Cerebellar cortex (tissue), 1 donor: Measurements from ENCODE around the gene FOXO4.
A peak's percentile ranks its signal among the peaks of the same experiment; 100 is the strongest.

Source experiments
- DNase-seq: peaks from one replicate; pipeline ENCODE4 v3.0.0-alpha.2; 2015; ENCODE audit warnings: low spot score

FOXO4 gene

GRCh38 chrX:71099736-71100135 is 4.1 kb downstream of the FOXO4 start:
- no peak for DNase-seq

GRCh38 chrX:71100581-71101505 is 5.2 kb downstream of the FOXO4 start:
- no peak for DNase-seq

DNA sequence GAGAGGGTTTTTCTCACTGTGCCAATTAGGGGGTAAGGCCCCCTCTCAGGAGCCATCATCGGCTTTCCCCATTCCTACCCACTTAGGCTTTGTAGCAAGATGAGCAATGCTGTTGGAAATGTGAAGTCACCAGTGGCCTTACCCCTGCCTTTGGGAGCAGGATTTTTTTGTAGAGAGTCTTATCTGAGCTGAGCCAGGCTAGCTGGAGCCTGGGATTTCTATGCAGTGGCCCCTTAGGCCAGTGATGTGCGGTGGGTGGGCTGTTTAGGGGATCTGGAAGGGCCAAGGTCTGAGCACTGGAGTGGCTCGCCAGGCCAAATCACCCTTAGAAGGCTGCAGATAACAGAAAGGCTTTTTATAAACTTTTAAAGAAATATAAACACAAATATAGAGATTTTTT is 6.6 kb downstream of the FOXO4 start:
- DNase-seq = no peak

GRCh38 chrX:71103110-71103983 is 7.7 kb downstream of the FOXO4 start:
- DNase-seq = no peak

GRCh38 chrX:71105628-71106027 is 10.0 kb downstream of the FOXO4 start:
- DNase-seq = no peak

GRCh38 chrX:71106427-71106826 is 10.8 kb downstream of the FOXO4 start, which contains the start of gene CXorf65:
TSS of gene CXorf65 (minus strand) at chrX:71106740. CDS start at chrX:71106556, 184 bp downstream.
- no peak for DNase-seq

DNA sequence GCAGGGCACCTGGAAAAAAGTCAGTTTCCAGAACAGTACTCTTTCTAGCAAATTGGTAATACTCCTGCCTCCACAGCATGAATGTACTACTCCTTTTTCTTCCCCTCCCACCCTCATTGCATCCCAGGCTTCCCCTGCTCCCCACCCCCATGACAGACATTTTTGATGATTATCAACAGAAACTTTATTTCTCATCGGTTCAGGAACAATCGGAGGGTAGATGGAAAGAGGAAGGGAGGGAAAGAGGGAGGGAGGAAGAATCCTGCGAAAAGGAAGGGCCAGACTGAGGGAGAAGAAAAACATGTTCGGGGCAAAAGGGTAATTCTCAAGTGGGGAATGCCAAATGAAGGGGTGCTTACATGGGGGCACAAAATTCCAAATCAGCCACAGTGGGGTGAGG is 11.6 kb downstream of the FOXO4 start:
- DNase-seq = no peak

- DNase-seq = no peak
These were observed 12.2 kb downstream of the FOXO4 start for GRCh38 chrX:71107762-71108360.

DNA sequence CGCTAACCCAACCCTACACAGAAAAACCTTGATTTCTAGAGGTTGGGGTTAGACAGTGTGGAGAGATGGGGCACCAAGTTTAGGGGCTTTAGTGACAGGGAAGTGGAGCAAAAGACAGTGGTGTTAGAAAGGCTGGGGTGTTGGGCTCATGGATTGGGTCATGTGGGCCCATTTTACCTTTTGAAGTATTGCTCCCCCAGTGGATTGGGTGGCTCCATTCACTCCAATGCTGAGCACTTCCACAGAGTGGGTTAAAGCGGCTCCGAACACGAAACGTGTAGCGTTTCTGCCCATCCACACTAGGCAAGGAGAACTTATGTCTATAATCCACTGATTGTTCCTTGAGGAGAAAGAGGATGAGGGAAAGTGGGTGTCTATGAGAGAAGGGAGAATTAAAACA is 13.4 kb downstream of the FOXO4 start:
- no peak for DNase-seq

- no peak for DNase-seq
These were observed 15.6 kb downstream of the FOXO4 start, which contains the start of gene IL2RG for GRCh38 chrX:71111141-71111843. TSS of gene IL2RG (minus strand) at chrX:71111577. CDS start at chrX:71111539, 38 bp downstream.

DNA sequence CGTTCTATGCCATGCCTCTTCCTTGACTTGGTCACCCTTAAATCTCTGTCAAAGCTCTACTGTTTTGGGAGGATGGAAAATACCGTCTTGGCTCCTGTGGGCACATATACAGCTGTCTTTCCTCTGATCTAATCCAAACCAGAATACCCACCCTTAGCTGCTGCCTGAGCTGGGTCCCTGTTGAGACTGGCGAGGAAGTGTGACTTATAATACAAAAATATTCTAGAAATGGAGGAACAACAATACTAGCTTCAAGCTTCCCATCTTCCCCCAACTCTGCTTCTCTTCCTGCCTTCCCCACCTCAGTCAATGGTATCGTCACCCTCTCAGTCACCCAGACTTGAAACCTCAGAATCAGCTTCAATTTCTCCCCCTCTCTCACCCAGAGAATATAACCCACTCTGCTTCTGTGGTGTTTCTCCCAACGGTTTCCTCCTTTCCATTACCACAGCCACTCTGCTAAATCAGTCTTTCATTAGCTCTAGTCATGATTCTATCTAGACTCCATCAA is 16.3 kb downstream of the FOXO4 start:
- DNase-seq = no peak

DNA sequence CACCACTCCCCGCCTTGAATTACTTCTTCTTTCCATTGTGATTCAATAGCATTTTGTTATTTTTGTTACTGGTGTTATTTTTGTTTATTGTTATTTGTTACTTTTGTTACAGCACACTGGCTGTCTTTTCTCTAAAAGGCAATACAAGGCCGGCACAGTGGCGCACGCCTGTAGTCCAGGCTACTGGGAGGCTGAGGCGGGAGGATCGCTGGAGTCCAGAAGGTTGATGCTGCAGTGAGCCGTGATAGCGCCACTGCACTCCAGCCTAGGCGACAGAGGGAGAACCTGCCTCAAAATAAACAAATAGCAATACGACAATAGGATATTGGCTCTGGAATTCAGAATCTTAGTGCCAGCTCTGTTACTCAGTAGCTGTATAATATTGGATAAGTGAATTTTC is 21.7 kb downstream of the FOXO4 start:
- no peak for DNase-seq

DNA sequence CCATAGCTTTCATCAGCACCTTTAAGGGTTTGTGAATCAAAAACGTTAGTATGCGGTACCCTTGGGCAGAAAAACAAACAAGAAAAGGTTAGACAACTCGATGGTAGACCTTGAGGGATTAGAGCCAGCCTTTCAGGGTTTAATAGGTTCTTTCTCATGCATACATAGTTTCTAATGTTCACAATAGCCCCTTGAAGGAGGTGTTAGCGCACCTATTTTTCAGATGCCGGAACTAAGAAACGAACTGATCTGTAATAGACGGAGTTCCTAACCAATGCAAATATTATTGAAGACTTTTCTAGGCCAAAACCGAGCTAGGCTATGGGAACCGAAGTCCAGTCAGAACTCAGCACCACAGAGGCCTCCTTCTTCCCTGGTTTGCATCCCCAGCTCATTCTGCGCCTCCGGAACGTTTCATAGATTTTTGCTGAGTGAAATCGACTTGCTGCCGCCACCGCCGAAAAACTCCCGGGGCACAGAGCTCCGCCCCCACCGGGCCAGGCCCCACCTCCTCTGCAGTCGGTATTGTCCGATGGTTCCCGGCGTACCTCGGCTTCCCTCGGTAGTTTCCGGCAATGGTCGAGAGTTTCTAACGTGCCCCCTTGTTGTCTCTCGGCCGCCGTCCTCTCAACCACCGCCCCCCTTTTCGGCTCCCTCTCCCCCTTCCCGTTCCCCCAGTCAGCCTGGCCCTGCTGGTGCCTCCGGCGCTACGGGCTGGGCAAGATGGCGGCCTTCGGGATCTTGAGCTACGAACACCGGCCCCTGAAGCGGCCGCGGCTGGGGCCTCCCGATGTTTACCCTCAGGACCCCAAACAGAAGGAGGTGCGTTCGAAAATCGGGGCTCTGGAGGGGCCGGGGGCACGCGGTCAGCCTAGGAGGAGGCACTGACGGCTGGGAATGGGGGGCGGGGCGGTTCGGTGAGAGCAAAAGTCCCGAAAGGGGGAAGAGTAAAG is 22.7 kb downstream of the FOXO4 start, which contains the start of gene MED12:
Gene MED12 (plus strand): TSS at position 565 of the 953 bp plus-strand sequence. CDS start 159 bp downstream, at position 724.
- peak; percentile 83 for DNase-seq

- peak; percentile 20 for DNase-seq
These were observed 23.4 kb downstream of the FOXO4 start for GRCh38 chrX:71118985-71119535.

GRCh38 chrX:71128166-71128833 is 32.6 kb downstream of the FOXO4 start:
- DNase-seq = no peak

GRCh38 chrX:71128915-71129765 is 33.5 kb downstream of the FOXO4 start:
- DNase-seq = peak; percentile 56

- no peak for DNase-seq
These were observed 35.9 kb downstream of the FOXO4 start for GRCh38 chrX:71131510-71131909.

GRCh38 chrX:71140440-71140839 is 44.8 kb downstream of the FOXO4 start:
- DNase-seq = no peak
